ENCODE results near the gene SGK1. TPM values are rescaled to one million over a fixed set of nuclear protein-coding genes. Genes with fewer than 3 reads are reported as not detected.

Gene SGK1
- polyA plus RNA-seq, 2 of the 4 experiments (the other 2 are of a cell fraction) = 41.3 to 131 TPM

DNA sequence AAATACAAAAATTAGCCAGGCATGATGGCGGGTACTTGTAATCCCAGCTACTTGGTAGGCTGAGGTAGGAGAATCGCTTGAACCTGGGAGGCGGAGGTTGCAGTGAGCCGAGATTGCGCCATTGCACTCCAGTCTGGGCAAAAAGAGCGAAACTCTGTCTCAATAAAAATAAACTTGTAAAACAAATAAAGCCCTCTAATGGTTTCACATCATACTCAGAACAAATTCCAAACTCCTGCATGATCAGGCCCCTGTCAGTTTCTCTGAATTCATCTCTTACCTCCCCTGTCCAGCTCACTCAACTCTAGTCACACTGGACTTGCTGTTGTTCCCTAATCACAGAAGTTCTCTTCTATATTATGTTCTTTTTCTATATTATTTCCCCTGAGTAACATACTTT lies 43.1 kb upstream of the SGK1 start:
- Histone ChIP-seq H3K4me3 (no peak overlapping the region), H3K27ac (peak overlapping the region in 1 of 2 experiments; percentile 40; a peak in 1 of 6 replicates), H3K4me2 (no peak overlapping the region), H3K4me1 (peaks cover 19% of the 10 kb centered on the region), H3K9me3 (no peaks in the 10 kb centered on the region)
- DNase-seq (ENCODE audit: low read depth in 1 of 2, low spot score in 1 of 2) = no peak
- no peak for FAIRE-seq
- TF ChIP-seq MAFK (IDR thresholded peaks at IDR 0.05; ENCODE audit: partially characterized antibody) (no peak), JUNB (IDR thresholded peaks at IDR 0.05) (no peak), SMC3 (IDR thresholded peaks at IDR 0.05) (no peak), MAZ (IDR thresholded peaks at IDR 0.05; ENCODE audit: borderline replicate concordance, low read depth, low read length) (no peak), KDM5A (IDR thresholded peaks at IDR 0.05) (no peak), SREBF2 (IDR thresholded peaks at IDR 0.05) (no peak), CBX8 (IDR thresholded peaks at IDR 0.05) (no peak), POLR2A (IDR thresholded peaks at IDR 0.05; ENCODE audit: low read length) (no peak), HEYL (CRISPR knock-in tag; IDR thresholded peaks at IDR 0.05) (no peak), PHF8 (IDR thresholded peaks at IDR 0.05; ENCODE audit: borderline replicate concordance, low read depth) (no peak), HOXB13 (CRISPR knock-in tag; IDR thresholded peaks at IDR 0.05; ENCODE audit: low read depth) (no peak), HOXA7 (CRISPR knock-in tag; IDR thresholded peaks at IDR 0.05) (no peak), POLR2AphosphoS2 (conservative IDR thresholded peaks at IDR 0.05; ENCODE audit: low read length) (no peak), KDM1A (IDR thresholded peaks at IDR 0.05; ENCODE audit: low read depth) (no peak), CEBPB (IDR thresholded peaks at IDR 0.05) (no peak)
- TF ChIP-seq, protein P1, sequence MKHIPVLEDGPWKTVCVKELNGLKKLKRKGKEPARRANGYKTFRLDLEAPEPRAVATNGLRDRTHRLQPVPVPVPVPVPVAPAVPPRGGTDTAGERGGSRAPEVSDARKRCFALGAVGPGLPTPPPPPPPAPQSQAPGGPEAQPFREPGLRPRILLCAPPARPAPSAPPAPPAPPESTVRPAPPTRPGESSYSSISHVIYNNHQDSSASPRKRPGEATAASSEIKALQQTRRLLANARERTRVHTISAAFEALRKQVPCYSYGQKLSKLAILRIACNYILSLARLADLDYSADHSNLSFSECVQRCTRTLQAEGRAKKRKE (CRISPR knock-in tag; IDR thresholded peaks at IDR 0.05; ENCODE audit: low read depth) = no peak
- TF ChIP-seq, protein P2, sequence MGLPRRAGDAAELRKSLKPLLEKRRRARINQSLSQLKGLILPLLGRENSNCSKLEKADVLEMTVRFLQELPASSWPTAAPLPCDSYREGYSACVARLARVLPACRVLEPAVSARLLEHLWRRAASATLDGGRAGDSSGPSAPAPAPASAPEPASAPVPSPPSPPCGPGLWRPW (IDR thresholded peaks at IDR 0.05) = no peak
- TF ChIP-seq, protein P3, sequence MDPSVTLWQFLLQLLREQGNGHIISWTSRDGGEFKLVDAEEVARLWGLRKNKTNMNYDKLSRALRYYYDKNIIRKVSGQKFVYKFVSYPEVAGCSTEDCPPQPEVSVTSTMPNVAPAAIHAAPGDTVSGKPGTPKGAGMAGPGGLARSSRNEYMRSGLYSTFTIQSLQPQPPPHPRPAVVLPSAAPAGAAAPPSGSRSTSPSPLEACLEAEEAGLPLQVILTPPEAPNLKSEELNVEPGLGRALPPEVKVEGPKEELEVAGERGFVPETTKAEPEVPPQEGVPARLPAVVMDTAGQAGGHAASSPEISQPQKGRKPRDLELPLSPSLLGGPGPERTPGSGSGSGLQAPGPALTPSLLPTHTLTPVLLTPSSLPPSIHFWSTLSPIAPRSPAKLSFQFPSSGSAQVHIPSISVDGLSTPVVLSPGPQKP (IDR thresholded peaks at IDR 0.05; ENCODE audit: low read depth, low read length) = no peak
- ChIA-PET CTCF (no interaction called here), POLR2A (no interaction called here)
- no peak for ATAC-seq
- 97% methylated on average over 6 of the region's 6 CpGs for WGBS (ENCODE audit: missing lambda C conversion rate)

DNA sequence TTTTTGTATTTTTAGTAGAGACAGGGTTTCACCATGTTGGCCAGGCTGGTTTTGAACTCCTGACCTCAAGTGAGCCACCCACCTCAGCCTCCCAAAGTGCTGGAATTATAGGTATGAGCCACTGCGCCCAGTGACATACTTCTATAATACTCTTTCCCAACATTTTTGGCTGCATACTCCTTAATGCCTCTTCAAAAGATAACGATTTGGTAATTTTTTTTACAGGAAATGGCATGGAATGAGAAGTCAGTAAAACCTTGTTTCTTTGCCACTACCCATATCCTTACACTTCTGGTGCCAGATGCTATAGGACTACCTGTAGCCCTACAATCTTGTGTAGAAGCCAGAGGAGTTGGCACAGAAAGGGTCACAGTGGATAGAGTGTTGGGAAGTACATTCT lies 41.4 kb upstream of the SGK1 start:
- WGBS (ENCODE audit: missing lambda C conversion rate) = 79% methylated on average over 2 of the region's 2 CpGs
- DNase-seq (ENCODE audit: low read depth in 1 of 2, low spot score in 1 of 2) (no peak), ATAC-seq (no peak), FAIRE-seq (no peak)
- CTCF ChIA-PET = interaction anchor here (0.6 to 0.9 kb wide), 2 partner anchors 55 to 582 kb away, joined by 3 to 4 read pairs; no protein-coding TSS in a partner anchor
- POLR2A ChIA-PET = no interaction called here
- TF ChIP-seq RAD21 (conservative IDR thresholded peaks at IDR 0.05 in 1 of 2, IDR thresholded peaks at IDR 0.05 in 1 of 2) (no peak), ZSCAN20 (CRISPR knock-in tag; IDR thresholded peaks at IDR 0.05) (no peak), MAZ (IDR thresholded peaks at IDR 0.05; ENCODE audit: borderline replicate concordance, low read depth, low read length) (no peak), CHD2 (IDR thresholded peaks at IDR 0.05; ENCODE audit: low read length, partially characterized antibody) (no peak), RCOR1 (IDR thresholded peaks at IDR 0.05; ENCODE audit: low read depth, low read length) (no peak), HEYL (CRISPR knock-in tag; IDR thresholded peaks at IDR 0.05) (no peak), MAFK (IDR thresholded peaks at IDR 0.05; ENCODE audit: partially characterized antibody) (no peak)
- peaks cover 17% of the 10 kb centered on the region for H3K4me1 ChIP-seq
- no peaks in the 10 kb centered on the region for H3K9me3 ChIP-seq
- H3K4me3 ChIP-seq = no peak overlapping the region
- peak overlapping the region in 1 of 2 experiments; percentile 26; a peak in 1 of 6 replicates for H3K27ac ChIP-seq
- no peak overlapping the region for H3K4me2 ChIP-seq

DNA sequence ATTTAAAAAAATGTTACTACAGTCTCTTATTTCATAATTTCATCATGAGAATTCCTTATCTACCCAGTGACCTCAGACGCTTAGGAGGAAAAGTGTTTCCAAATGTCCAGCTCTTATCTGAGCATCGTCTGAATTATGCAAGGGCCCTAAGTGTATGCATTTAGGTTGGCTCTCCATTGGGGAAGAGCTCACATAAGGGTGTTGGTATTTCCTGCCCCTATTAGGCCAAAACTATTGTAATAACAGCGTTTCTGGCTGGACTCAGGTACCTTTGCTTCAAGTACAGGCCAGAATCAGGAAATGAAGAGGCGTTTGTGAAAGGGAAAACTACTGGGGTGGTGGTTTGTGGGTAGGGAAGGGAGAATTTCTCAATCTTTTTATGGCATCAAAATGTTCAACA lies 40.4 kb upstream of the SGK1 start:
- FAIRE-seq (no peak), ATAC-seq (no peak), DNase-seq (ENCODE audit: low read depth in 1 of 2, low spot score in 1 of 2) (peak in 1 of 2 experiments; percentile 13)
- 62% methylated on average over 4 of the region's 4 CpGs for WGBS (ENCODE audit: missing lambda C conversion rate)
- ChIA-PET CTCF (no interaction called here), POLR2A (no interaction called here)
- TF ChIP-seq KDM5A (IDR thresholded peaks at IDR 0.05) (no peak), ZFP36 (IDR thresholded peaks at IDR 0.05; ENCODE audit: borderline replicate concordance, partially characterized antibody) (no peak)
- Histone ChIP-seq H3K9me3 (no peaks in the 10 kb centered on the region), H3K4me3 (no peak overlapping the region), H3K27ac (peak overlapping the region in 1 of 2 experiments; percentile 43; a peak in 1 of 6 replicates), H3K4me2 (no peak overlapping the region), H3K4me1 (peaks cover 9% of the 10 kb centered on the region)
